Upper lobe of left lung (tissue), 6 donors: ENCODE data around the gene GSTM5. TPM values are rescaled to one million over a fixed set of nuclear protein-coding genes. Genes with fewer than 3 reads are reported as not detected.

Experiments used
- ATAC-seq, 2 donors: fragments of 200-7000 bp; cut with Tn5 transposase; one replicate each; pipeline ENCODE4 v1.9.1; 2022; ENCODE audit warnings: mild to moderate bottlenecking in 2 of 2, moderate library complexity in 2 of 2; ENCODE audit not compliant: low FRiP score in 2 of 2
- DNase-seq, 2 donors: peaks; one replicate each; pipeline ENCODE4 v3.0.0-alpha.2; 2019 to 2020
- H3K27ac ChIP-seq, 4 donors: fragments of 200-600 bp; sonication (generic); one replicate each; pipeline ENCODE4 v1.5.1; 2016 to 2019
- H3K27me3 ChIP-seq, 4 donors: fragments of 200-600 bp; sonication (generic); one replicate each; pipeline ENCODE4 v1.5.1; 2017 to 2019
- H3K36me3 ChIP-seq, 4 donors: fragments of 200-600 bp; sonication (generic); one replicate each; pipeline ENCODE4 v1.5.1; 2016 to 2019
- H3K4me1 ChIP-seq, 4 donors: fragments of 200-600 bp; sonication (generic); one replicate each; pipeline ENCODE4 v1.5.1; 2018 to 2019
- H3K4me3 ChIP-seq, 4 donors: fragments of 200-600 bp; sonication (generic); one replicate each; pipeline ENCODE4 v1.5.1; 2017 to 2019; ENCODE audit warnings: mild to moderate bottlenecking in 2 of 4, moderate library complexity in 1 of 4
- H3K9me3 ChIP-seq, 4 donors: fragments of 200-600 bp; sonication (generic); one replicate each; pipeline ENCODE4 v1.5.1; 2018 to 2019
- EP300 ChIP-seq, 4 donors: sonication (generic); formaldehyde crosslinking; IDR thresholded peaks; one replicate each; pipeline ENCODE4 v1.5.1; 2017; ENCODE audit warnings: antibody characterized with exemption in 4 of 4, control low read depth in 2 of 4
- POLR2A ChIP-seq, 4 donors: fragments of 450-650 bp; IDR thresholded peaks; one replicate each; pipeline ENCODE4 v1.5.1; 2016 to 2017; ENCODE audit warnings: antibody characterized with exemption in 4 of 4, mild to moderate bottlenecking in 2 of 4
- POLR2AphosphoS5 ChIP-seq, 2 donors: sonication (generic); formaldehyde crosslinking; IDR thresholded peaks; one replicate each; pipeline ENCODE4 v1.5.1; 2017; ENCODE audit warnings: antibody characterized with exemption in 2 of 2
- WGBS, 2 donors: methylation state at CpG; one replicate each; pipeline ENCODE4 v1.1.5; 2017 to 2018; 5-methylcytosine and 5-hydroxymethylcytosine counted together
- total RNA-seq, 6 donors: library from RNA; depleted of rRNA in 4 of 6; stranded (reverse); fragments of >200 nt in 4 of 6; gene quantifications; one replicate each; pipeline versions ENCODE4 v1.1.0 to v1.2.1, GENCODE V29; 2016 to 2021
- TF ChIP-seq, protein P1 (sequence below), 6 experiments: fragments of 450-650 bp in 4 of 6; fragments of 200-600 bp in 2 of 6; sonication (generic) in 2 of 6; IDR thresholded peaks; one replicate each; pipeline ENCODE4 v1.5.1; 2016 to 2019; ENCODE audit warnings: antibody characterized with exemption in 6 of 6
- donor health status: DM: no; HTN: no; CAD: no; lungs with moderate emphysema.
- donor health status: DM: no; HTN: yes; CAD: no; lungs with severe emphysema.

GSTM5 gene
- total RNA-seq, 6 donors from 2014 or later, result 1.00 to 24.3 (median 8.3) TPM

DNA sequence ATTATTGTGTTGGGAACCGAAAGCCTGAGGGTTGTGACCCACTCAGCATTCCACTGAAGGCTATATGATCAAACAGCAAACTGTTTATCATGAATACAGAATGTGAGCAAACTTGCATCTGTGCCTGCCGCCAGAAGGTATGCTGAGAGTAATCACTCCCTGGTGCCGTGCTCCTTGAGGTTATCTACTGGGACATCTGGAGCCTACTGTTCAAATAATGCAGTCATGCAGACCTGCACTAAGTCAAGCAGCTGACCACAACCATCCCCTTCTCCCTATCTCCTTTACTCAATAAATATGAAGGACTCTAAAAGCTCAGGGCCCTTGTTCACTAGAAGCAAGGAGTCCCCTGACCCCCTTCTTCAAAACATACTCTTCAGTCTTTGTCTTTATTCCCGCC is 13.5 kb downstream of the GSTM5 start:
- Histone ChIP-seq H3K27me3 (no peaks in the 10 kb centered on the region), H3K9me3 (no peaks in the 10 kb centered on the region), H3K4me3 (no peak overlapping the region), H3K27ac (no peak overlapping the region), H3K36me3 (no peaks in the 10 kb centered on the region), H3K4me1 (no peaks in the 10 kb centered on the region)
- no peak for ATAC-seq
- 71 to 85% methylated on average over 4 of the region's 4 CpGs for WGBS, 2 donors
- TF ChIP-seq, protein P1, sequence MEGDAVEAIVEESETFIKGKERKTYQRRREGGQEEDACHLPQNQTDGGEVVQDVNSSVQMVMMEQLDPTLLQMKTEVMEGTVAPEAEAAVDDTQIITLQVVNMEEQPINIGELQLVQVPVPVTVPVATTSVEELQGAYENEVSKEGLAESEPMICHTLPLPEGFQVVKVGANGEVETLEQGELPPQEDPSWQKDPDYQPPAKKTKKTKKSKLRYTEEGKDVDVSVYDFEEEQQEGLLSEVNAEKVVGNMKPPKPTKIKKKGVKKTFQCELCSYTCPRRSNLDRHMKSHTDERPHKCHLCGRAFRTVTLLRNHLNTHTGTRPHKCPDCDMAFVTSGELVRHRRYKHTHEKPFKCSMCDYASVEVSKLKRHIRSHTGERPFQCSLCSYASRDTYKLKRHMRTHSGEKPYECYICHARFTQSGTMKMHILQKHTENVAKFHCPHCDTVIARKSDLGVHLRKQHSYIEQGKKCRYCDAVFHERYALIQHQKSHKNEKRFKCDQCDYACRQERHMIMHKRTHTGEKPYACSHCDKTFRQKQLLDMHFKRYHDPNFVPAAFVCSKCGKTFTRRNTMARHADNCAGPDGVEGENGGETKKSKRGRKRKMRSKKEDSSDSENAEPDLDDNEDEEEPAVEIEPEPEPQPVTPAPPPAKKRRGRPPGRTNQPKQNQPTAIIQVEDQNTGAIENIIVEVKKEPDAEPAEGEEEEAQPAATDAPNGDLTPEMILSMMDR (IDR thresholded peaks at IDR 0.05), result no peak
- TF ChIP-seq POLR2A (IDR thresholded peaks at IDR 0.05), result no peak
- no peak for TF ChIP-seq POLR2AphosphoS5 (IDR thresholded peaks at IDR 0.05)
- no peak for TF ChIP-seq EP300 (IDR thresholded peaks at IDR 0.05)
- no peak for DNase-seq

DNA sequence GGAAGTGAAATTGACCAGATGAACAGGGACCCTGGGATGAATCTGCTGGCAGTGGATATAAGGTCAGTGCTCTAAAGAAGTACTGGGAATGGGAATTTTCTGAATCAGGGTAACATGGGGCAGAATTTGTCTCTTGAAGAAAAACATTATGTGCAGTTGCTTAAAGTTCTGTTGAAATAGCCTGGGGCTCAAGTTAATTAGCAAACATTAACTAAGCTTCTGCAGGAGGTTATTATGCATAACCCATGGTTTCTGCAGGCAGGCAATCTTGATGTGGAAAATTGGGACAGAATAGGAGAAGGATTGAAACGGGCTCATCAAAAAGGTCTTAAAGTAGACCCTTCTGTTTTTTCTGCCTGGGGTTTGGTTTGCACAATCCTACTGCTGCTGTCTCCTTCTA is 14.0 kb downstream of the GSTM5 start:
- DNase-seq (no peak), ATAC-seq (no peak)
- Histone ChIP-seq H3K4me1 (no peaks in the 10 kb centered on the region), H3K4me3 (no peak overlapping the region), H3K36me3 (no peaks in the 10 kb centered on the region), H3K27ac (no peak overlapping the region), H3K27me3 (no peaks in the 10 kb centered on the region), H3K9me3 (no peaks in the 10 kb centered on the region)
- WGBS, 2 donors, result 86 to 93% methylated on average over 1 of the region's 1 CpG
- TF ChIP-seq POLR2A (IDR thresholded peaks at IDR 0.05), result no peak
- no peak for TF ChIP-seq POLR2AphosphoS5 (IDR thresholded peaks at IDR 0.05)
- TF ChIP-seq, protein P1 (IDR thresholded peaks at IDR 0.05), result no peak
- no peak for TF ChIP-seq EP300 (IDR thresholded peaks at IDR 0.05)

DNA sequence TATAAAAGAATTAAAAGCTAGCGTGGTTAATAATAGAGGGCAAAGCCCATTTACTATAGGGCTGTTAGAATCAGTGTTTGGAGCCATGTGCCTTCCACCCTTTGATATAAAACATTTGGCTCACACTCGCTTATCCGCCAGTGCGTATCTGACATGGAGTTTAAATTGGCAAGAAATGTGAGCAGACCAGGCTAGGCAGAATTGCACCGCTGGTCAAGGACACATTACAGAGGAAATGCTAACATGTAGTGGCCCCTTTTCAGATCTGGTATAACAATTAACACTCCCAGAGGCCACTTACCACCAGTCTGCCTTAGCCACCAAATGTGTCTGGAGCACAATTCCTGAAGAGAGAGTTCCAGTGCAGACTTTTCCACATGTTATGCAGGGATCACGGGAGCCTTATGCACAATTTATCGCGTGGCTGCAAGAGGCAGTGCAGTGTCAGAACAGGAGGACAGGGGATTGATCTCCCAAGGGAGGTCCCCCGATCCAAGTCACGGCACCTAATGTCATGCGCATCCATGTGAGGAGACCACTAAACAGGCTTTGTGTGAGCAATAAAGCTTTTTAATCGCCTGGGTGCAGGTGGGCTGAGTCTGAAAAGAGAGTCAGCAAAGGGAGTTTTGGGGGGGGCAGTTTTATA is 14.8 kb downstream of the GSTM5 start:
- H3K4me3 ChIP-seq, result no peak overlapping the region
- ATAC-seq, result no peak

DNA sequence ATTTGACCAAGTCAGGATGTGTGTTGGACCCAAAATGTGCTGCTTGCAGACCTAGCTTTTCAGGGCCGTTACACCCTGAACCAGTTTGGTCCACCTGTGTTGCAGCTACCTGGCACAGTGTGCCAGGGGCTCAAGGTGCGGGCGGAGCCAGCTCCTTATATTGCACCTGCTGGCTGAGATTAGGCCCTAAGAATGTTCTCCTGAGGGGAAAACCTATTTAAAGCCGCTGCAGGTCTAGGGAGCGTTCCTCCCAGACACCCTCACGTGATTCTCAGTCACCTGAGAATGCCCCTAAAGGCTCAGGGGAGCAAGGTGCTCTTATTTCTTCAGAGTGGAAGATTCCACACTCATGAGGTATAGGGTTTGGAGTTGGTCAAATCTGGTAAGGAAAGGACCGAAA is 16.8 kb downstream of the GSTM5 start:
- 78 to 85% methylated on average over 7 of the region's 7 CpGs for WGBS, 2 donors
- Histone ChIP-seq H3K27me3 (no peaks in the 10 kb centered on the region), H3K9me3 (no peaks in the 10 kb centered on the region), H3K4me3 (no peak overlapping the region), H3K4me1 (no peaks in the 10 kb centered on the region), H3K36me3 (no peaks in the 10 kb centered on the region), H3K27ac (no peak overlapping the region)
- ATAC-seq (no peak), DNase-seq (no peak)
- TF ChIP-seq, protein P1 (IDR thresholded peaks at IDR 0.05), result no peak
- TF ChIP-seq POLR2AphosphoS5 (IDR thresholded peaks at IDR 0.05), result no peak
- TF ChIP-seq POLR2A (IDR thresholded peaks at IDR 0.05), result no peak
- TF ChIP-seq EP300 (IDR thresholded peaks at IDR 0.05), result no peak

More for the DNA sequence above, 14.8 kb downstream of the GSTM5 start:
- no peaks in the 10 kb centered on the region for H3K27me3 ChIP-seq
- no peak overlapping the region for H3K27ac ChIP-seq
- H3K36me3 ChIP-seq, result no peaks in the 10 kb centered on the region
- no peak for TF ChIP-seq POLR2AphosphoS5 (IDR thresholded peaks at IDR 0.05)
- TF ChIP-seq, protein P1 (IDR thresholded peaks at IDR 0.05), result no peak
- no peak for TF ChIP-seq POLR2A (IDR thresholded peaks at IDR 0.05)
- TF ChIP-seq EP300 (IDR thresholded peaks at IDR 0.05), result no peak
- no peaks in the 10 kb centered on the region for H3K9me3 ChIP-seq
- WGBS, 2 donors, result 94 to 96% methylated on average over 12 of the region's 12 CpGs
- no peaks in the 10 kb centered on the region for H3K4me1 ChIP-seq
- no peak for DNase-seq

DNA sequence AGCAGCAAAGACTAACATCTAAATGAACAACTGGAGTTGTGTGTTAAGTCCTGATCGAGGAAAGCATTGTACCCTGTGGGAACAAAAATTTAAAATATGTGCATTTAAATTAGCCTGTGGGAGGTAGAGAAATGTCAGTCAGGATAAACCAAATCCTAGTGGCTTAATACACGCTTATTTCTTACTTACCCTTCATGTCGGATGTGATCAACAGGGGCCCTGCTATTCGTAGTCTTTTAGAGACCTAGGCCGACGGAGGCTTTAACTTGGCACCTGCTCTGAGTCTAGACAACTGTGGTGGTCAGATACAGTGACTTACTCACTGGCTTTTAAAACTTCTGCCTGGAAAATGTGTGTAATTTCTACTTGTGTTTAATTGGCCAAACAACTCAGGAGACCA is 18.6 kb downstream of the GSTM5 start:
- no peaks in the 10 kb centered on the region for H3K4me1 ChIP-seq
- no peaks in the 10 kb centered on the region for H3K9me3 ChIP-seq
- DNase-seq, result no peak
- no peak overlapping the region for H3K4me3 ChIP-seq
- 86 to 92% methylated on average over 6 of the region's 6 CpGs for WGBS, 2 donors
- no peaks in the 10 kb centered on the region for H3K36me3 ChIP-seq
- H3K27ac ChIP-seq, result no peak overlapping the region
- no peaks in the 10 kb centered on the region for H3K27me3 ChIP-seq
- no peak for ATAC-seq
- TF ChIP-seq POLR2A (IDR thresholded peaks at IDR 0.05) (no peak), POLR2AphosphoS5 (IDR thresholded peaks at IDR 0.05) (no peak), EP300 (IDR thresholded peaks at IDR 0.05) (no peak)
- TF ChIP-seq, protein P1 (IDR thresholded peaks at IDR 0.05), result no peak
